HG03135 (cell line): Measurements from ENCODE around the gene STK17A.
A peak's percentile ranks its signal among the peaks of the same experiment; 100 is the strongest.
"Not testable (repeated sequence)": the region's sequence is repeated elsewhere in the genome, so short reads cannot be mapped to it uniquely, and the experiment has no call there.

ENCODE experiments used
- ATAC-seq: cut with Tn5 transposase; IDR thresholded peaks from one replicate; pipeline ENCODE4 v1.9.1; 2021; ENCODE audit warnings: mild to moderate bottlenecking, moderate library complexity; ENCODE audit not compliant: unreplicated experiment

The STK17A gene

GRCh38 chr7:43565786-43566185 is 17.1 kb upstream of the STK17A start:
- no peak for ATAC-seq

- ATAC-seq: no peak
Measured at GRCh38 chr7:43568529-43568928, 14.4 kb upstream of the STK17A start.

- ATAC-seq: no peak
Measured at GRCh38 chr7:43569424-43569823, 13.5 kb upstream of the STK17A start.

- no peak for ATAC-seq
Measured at GRCh38 chr7:43570688-43571365, 12.1 kb upstream of the STK17A start.

- no peak for ATAC-seq
Measured at GRCh38 chr7:43572516-43573049, 10.3 kb upstream of the STK17A start.

- not testable (repeated sequence) for ATAC-seq
Measured at GRCh38 chr7:43573832-43574231, 9.1 kb upstream of the STK17A start.

- ATAC-seq: no peak
Measured at GRCh38 chr7:43575506-43575905, 7.4 kb upstream of the STK17A start.

- no peak for ATAC-seq
Measured at GRCh38 chr7:43576241-43576640, 6.7 kb upstream of the STK17A start.

- ATAC-seq: no peak
Measured at GRCh38 chr7:43577485-43577951, 5.4 kb upstream of the STK17A start.

- peak; percentile 28 for ATAC-seq
Measured at GRCh38 chr7:43583424-43584194, 701 bp downstream of the STK17A start.

- ATAC-seq: no peak
Measured at GRCh38 chr7:43584195-43584586, 1.3 kb downstream of the STK17A start.

GRCh38 chr7:43584733-43585132 is 1.8 kb downstream of the STK17A start:
- not testable (repeated sequence) for ATAC-seq

GRCh38 chr7:43585562-43585961 is 2.7 kb downstream of the STK17A start:
- ATAC-seq: no peak

GRCh38 chr7:43586251-43586900 is 3.5 kb downstream of the STK17A start:
- no peak for ATAC-seq

GRCh38 chr7:43588477-43589132 is 5.7 kb downstream of the STK17A start:
- ATAC-seq: no peak

- ATAC-seq: no peak
Measured at GRCh38 chr7:43589133-43589478, 6.2 kb downstream of the STK17A start.

GRCh38 chr7:43589728-43590127 is 6.8 kb downstream of the STK17A start:
- no peak for ATAC-seq

GRCh38 chr7:43590862-43591557 is 8.1 kb downstream of the STK17A start:
- ATAC-seq: peak; percentile 67

GRCh38 chr7:43591558-43592180 is 8.8 kb downstream of the STK17A start:
- ATAC-seq: no peak

GRCh38 chr7:43592326-43592725 is 9.4 kb downstream of the STK17A start:
- ATAC-seq: no peak
